K562 (cell line): ENCODE results near the gene MGAM2.

Experiments used
- RAD21 ChIP-seq, 2 experiments: fragments of 250-450 bp in 1 of 2; fragments of 450-650 bp in 1 of 2; sonication (Bioruptor Pico) in 1 of 2; formaldehyde crosslinking in 1 of 2; IDR thresholded peaks in 1 of 2; conservative IDR thresholded peaks in 1 of 2; 2 replicates each; pipeline versions ENCODE4 v1.4.0 to v1.8.0; 2020 to 2022; ENCODE audit warnings: mild to moderate bottlenecking in 2 of 2, moderate library complexity in 1 of 2
- SP2 ChIP-seq: IDR thresholded peaks from 2 replicates; pipeline ENCODE4 v1.6.1; 2011; ENCODE audit warnings: mild to moderate bottlenecking, low read depth, low read length, moderate library complexity; ENCODE audit not compliant: poor library complexity, severe bottlenecking; ENCODE audit errors: extremely low read depth

DNA sequence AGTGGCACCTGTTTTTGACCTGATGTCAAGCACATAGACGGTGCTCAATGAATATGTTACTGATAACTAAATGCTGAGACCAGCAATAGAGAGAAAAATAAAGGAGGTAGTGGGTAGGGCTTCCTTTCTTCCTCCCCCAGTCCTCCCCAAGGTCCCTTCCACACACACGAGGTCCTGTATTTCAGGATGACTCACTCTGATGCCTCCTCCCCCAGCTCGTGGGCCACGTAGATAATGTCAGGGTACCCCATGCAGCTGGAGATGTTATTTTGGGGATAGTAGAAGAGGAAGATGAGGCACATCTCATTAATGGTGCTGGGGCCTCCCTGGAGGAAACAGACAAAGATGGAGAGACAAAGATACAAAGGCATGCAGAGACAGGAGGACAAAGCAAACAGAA lies 129.0 kb downstream of the MGAM2 start:
- TF ChIP-seq SP2 (no peak), RAD21 (CRISPR knock-in tag; conservative IDR thresholded peaks at IDR 0.05 in 1 of 2, IDR thresholded peaks at IDR 0.05 in 1 of 2) (no peak)
